KMS-11 (cell line): ENCODE results near the gene NSDHL.

Experiments used
- H2AFZ ChIP-seq: fragments of 200-600 bp; sonication (generic); 2 replicates; pipeline ENCODE4 v1.6.1; 2016; ENCODE audit warnings: antibody characterized with exemption, mixed run types, low read depth
- H3K27ac ChIP-seq: fragments of 200-600 bp; sonication (generic); 2 replicates; pipeline ENCODE4 v1.6.1; 2016; ENCODE audit warnings: mild to moderate bottlenecking, mixed run types
- H3K27me3 ChIP-seq: fragments of 200-600 bp; sonication (generic); 2 replicates; pipeline ENCODE4 v1.6.1; 2017; ENCODE audit warnings: mild to moderate bottlenecking, low read depth, mixed run types, moderate library complexity; ENCODE audit not compliant: insufficient read depth
- H3K36me3 ChIP-seq: fragments of 200-600 bp; sonication (generic); 2 replicates; pipeline ENCODE4 v1.6.1; 2017; ENCODE audit warnings: mild to moderate bottlenecking, mixed run types; ENCODE audit not compliant: insufficient read depth
- H3K4me1 ChIP-seq: fragments of 200-600 bp; sonication (generic); 2 replicates; pipeline ENCODE4 v1.6.1; 2016; ENCODE audit warnings: mild to moderate bottlenecking, low read depth, mixed run types; ENCODE audit not compliant: poor library complexity, severe bottlenecking
- H3K4me2 ChIP-seq: fragments of 200-600 bp; sonication (generic); 2 replicates; pipeline ENCODE4 v1.7.0; 2016; ENCODE audit warnings: mild to moderate bottlenecking, mixed run types
- H3K4me3 ChIP-seq: fragments of 200-600 bp; sonication (generic); IDR thresholded peaks from 2 replicates; pipeline ENCODE4 v1.6.1; 2017; ENCODE audit warnings: low read depth, low read length, mixed read lengths; ENCODE audit not compliant: insufficient read depth
- H3K79me2 ChIP-seq: fragments of 200-600 bp; sonication (generic); 2 replicates; pipeline ENCODE4 v1.6.1; 2016; ENCODE audit warnings: low read depth, mixed run types; ENCODE audit not compliant: insufficient read depth
- H3K9ac ChIP-seq: fragments of 200-600 bp; sonication (generic); 2 replicates; pipeline ENCODE4 v1.6.1; 2016; ENCODE audit warnings: mild to moderate bottlenecking, mixed run types
- H4K20me1 ChIP-seq: fragments of 200-600 bp; sonication (generic); 2 replicates; pipeline ENCODE4 v1.6.1; 2016; ENCODE audit warnings: mild to moderate bottlenecking, mixed run types; ENCODE audit not compliant: insufficient read depth
- TF ChIP-seq, protein P1 (sequence below): fragments of 200-600 bp; sonication (generic); conservative IDR thresholded peaks from 2 replicates; pipeline ENCODE4 v1.6.1; 2017; ENCODE audit warnings: low read depth, mild to moderate bottlenecking, antibody characterized with exemption, low read length, moderate library complexity, mixed read lengths

NSDHL gene

GRCh38 chrX:152819266-152819665 is 11.6 kb upstream of the NSDHL start:
- H4K20me1 ChIP-seq, result no peaks in the 10 kb centered on the region
- H3K79me2 ChIP-seq, result no peaks in the 10 kb centered on the region
- H3K27ac ChIP-seq, result no peak overlapping the region
- H3K4me1 ChIP-seq, result peaks cover 21% of the 10 kb centered on the region
- H3K4me2 ChIP-seq, result no peak overlapping the region
- no peak overlapping the region for H2AFZ ChIP-seq
- no peaks in the 10 kb centered on the region for H3K27me3 ChIP-seq
- no peak overlapping the region for H3K9ac ChIP-seq
- H3K4me3 ChIP-seq, result no peak overlapping the region
- no peaks in the 10 kb centered on the region for H3K36me3 ChIP-seq
- TF ChIP-seq, protein P1, sequence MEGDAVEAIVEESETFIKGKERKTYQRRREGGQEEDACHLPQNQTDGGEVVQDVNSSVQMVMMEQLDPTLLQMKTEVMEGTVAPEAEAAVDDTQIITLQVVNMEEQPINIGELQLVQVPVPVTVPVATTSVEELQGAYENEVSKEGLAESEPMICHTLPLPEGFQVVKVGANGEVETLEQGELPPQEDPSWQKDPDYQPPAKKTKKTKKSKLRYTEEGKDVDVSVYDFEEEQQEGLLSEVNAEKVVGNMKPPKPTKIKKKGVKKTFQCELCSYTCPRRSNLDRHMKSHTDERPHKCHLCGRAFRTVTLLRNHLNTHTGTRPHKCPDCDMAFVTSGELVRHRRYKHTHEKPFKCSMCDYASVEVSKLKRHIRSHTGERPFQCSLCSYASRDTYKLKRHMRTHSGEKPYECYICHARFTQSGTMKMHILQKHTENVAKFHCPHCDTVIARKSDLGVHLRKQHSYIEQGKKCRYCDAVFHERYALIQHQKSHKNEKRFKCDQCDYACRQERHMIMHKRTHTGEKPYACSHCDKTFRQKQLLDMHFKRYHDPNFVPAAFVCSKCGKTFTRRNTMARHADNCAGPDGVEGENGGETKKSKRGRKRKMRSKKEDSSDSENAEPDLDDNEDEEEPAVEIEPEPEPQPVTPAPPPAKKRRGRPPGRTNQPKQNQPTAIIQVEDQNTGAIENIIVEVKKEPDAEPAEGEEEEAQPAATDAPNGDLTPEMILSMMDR, result no peak

GRCh38 chrX:152819732-152820131 is 11.1 kb upstream of the NSDHL start:
- Histone ChIP-seq H4K20me1 (no peaks in the 10 kb centered on the region), H3K4me1 (peaks cover 21% of the 10 kb centered on the region), H3K27ac (no peak overlapping the region), H3K36me3 (no peaks in the 10 kb centered on the region), H3K79me2 (no peaks in the 10 kb centered on the region), H2AFZ (no peak overlapping the region), H3K4me3 (no peak overlapping the region), H3K4me2 (no peak overlapping the region), H3K9ac (no peak overlapping the region), H3K27me3 (no peaks in the 10 kb centered on the region)
- TF ChIP-seq, protein P1, result no peak

- Histone ChIP-seq H3K36me3 (no peaks in the 10 kb centered on the region), H3K4me2 (no peak overlapping the region), H3K4me3 (no peak overlapping the region), H3K27ac (no peak overlapping the region), H3K27me3 (no peaks in the 10 kb centered on the region), H2AFZ (no peak overlapping the region), H3K79me2 (no peaks in the 10 kb centered on the region), H4K20me1 (no peaks in the 10 kb centered on the region), H3K4me1 (peaks cover 21% of the 10 kb centered on the region), H3K9ac (no peak overlapping the region)
- TF ChIP-seq, protein P1, result peak; percentile 81
Measured at GRCh38 chrX:152821145-152821765, 9.6 kb upstream of the NSDHL start.

GRCh38 chrX:152822383-152823086 is 8.3 kb upstream of the NSDHL start:
- Histone ChIP-seq H3K79me2 (no peaks in the 10 kb centered on the region), H3K36me3 (no peaks in the 10 kb centered on the region), H3K4me3 (no peak overlapping the region), H3K4me1 (peaks cover 21% of the 10 kb centered on the region), H2AFZ (peak overlapping the region; percentile 22; the same call in 1 of the 2 replicates), H3K27ac (peak overlapping the region; percentile 43; the same call in 1 of the 2 replicates), H3K9ac (no peak overlapping the region), H3K4me2 (0 out of 2 replicates have a peak overlapping the region, but pooled peaks have one; percentile 19), H3K27me3 (no peaks in the 10 kb centered on the region), H4K20me1 (no peaks in the 10 kb centered on the region)
- TF ChIP-seq, protein P1, result no peak
